Neural cell (in vitro differentiated cells): ENCODE results near the gene PRIM1.
"Not testable (repeated sequence)": the region's sequence is repeated elsewhere in the genome, so short reads cannot be mapped to it uniquely, and the experiment has no call there.

Experiments
- EP300 ChIP-seq: fragments of 450-650 bp; conservative IDR thresholded peaks from 2 replicates; pipeline ENCODE4 v1.6.1; 2014; ENCODE audit warnings: antibody characterized with exemption, mild to moderate bottlenecking, moderate library complexity; ENCODE audit not compliant: poor library complexity, severe bottlenecking
- TAF1 ChIP-seq: IDR thresholded peaks from 2 replicates; pipeline ENCODE4 v1.6.1; 2012; ENCODE audit warnings: low read depth
- TF ChIP-seq, protein P1 (sequence below): fragments of 450-650 bp; IDR thresholded peaks from 2 replicates; pipeline ENCODE4 v1.5.1; 2014; ENCODE audit warnings: antibody characterized with exemption, mild to moderate bottlenecking, moderate library complexity; ENCODE audit not compliant: poor library complexity, severe bottlenecking

DNA sequence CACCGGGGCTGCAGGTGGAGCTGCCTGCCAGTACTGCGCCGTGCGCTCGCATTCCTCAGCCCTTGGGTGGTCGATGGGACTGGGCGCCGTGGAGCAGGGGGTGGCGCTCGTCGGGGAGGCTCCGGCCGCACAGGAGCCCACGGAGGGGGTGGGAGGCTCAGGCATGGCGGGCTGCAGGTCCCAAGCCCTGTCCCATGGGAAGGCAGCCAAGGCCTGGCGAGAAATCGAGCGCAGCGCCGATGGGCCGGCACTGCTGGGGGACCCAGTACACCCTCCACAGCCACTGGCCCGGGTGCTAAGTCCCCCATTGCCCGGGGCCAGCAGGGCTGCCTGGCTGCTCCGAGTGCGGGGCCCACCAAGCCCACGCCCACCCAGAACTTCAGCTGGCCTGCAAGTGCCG, 43.7 kb upstream of the PRIM1 start:
- TF ChIP-seq, protein P1, sequence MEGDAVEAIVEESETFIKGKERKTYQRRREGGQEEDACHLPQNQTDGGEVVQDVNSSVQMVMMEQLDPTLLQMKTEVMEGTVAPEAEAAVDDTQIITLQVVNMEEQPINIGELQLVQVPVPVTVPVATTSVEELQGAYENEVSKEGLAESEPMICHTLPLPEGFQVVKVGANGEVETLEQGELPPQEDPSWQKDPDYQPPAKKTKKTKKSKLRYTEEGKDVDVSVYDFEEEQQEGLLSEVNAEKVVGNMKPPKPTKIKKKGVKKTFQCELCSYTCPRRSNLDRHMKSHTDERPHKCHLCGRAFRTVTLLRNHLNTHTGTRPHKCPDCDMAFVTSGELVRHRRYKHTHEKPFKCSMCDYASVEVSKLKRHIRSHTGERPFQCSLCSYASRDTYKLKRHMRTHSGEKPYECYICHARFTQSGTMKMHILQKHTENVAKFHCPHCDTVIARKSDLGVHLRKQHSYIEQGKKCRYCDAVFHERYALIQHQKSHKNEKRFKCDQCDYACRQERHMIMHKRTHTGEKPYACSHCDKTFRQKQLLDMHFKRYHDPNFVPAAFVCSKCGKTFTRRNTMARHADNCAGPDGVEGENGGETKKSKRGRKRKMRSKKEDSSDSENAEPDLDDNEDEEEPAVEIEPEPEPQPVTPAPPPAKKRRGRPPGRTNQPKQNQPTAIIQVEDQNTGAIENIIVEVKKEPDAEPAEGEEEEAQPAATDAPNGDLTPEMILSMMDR, result not testable (repeated sequence)
- TF ChIP-seq TAF1, EP300: not testable (repeated sequence)
